ENCODE results near the gene SH3GL3.

Gene SH3GL3

DNA sequence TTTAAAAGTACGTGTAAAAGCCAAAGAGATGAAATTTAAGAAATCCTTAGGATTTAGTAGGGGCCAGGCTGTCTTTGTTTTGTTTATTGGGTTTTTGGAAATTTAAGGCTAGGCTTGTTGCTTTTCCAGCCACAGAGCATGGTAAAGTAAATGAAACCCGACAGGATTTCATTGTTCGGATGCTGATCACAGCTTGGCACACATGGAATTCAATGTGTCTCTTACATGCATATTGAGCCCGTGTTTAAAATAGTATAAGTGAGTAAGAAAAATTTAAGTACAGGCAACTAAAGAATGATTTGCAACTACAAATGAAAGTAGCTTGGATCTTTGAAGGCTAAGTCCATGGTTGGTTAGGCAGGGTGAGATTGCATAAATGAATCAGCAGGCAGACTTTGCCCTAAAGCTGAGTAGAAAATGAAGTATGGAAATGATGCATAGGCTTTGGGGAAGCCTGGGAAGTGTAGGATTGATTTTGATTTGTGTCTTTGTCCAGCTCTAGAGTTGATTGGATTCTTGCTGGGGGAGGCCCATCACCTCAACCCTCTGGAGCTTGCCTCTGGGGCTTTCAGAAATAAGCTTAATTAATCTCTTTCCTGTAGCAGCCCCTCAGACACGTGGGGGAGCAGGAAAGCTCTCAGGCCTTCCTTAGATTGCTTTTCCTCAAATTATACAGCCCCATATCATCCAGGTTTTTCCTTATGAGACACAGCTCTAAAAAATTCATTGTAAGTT, 138.6 kb downstream of the SH3GL3 start:
- no peak overlapping the region for H3K4me3 ChIP-seq (ENCODE audit: low read depth, low read length)
- TF ChIP-seq, protein P1, sequence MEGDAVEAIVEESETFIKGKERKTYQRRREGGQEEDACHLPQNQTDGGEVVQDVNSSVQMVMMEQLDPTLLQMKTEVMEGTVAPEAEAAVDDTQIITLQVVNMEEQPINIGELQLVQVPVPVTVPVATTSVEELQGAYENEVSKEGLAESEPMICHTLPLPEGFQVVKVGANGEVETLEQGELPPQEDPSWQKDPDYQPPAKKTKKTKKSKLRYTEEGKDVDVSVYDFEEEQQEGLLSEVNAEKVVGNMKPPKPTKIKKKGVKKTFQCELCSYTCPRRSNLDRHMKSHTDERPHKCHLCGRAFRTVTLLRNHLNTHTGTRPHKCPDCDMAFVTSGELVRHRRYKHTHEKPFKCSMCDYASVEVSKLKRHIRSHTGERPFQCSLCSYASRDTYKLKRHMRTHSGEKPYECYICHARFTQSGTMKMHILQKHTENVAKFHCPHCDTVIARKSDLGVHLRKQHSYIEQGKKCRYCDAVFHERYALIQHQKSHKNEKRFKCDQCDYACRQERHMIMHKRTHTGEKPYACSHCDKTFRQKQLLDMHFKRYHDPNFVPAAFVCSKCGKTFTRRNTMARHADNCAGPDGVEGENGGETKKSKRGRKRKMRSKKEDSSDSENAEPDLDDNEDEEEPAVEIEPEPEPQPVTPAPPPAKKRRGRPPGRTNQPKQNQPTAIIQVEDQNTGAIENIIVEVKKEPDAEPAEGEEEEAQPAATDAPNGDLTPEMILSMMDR (IDR thresholded peaks at IDR 0.05; ENCODE audit: borderline replicate concordance, insufficient read depth, low read depth, low read length): no peak

DNA sequence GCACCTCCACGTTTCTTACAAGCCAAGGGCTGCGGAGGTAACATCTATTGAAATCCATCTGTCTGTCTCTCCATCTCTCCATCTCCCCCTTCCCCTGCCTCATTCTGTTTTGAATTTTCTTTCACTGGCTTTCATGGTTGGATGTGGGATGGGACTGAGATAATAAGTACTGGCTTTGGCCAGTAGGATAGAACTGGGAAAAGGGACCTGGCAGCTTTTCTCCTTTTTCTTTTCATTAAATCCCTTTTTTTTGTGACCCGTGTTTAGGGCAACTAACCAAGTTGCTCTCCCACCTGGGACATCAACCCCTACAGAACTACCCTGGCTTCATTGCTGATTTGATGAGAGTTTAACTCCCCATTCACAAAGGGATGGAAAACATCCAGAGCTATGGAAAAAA, 139.9 kb downstream of the SH3GL3 start:
- TF ChIP-seq, protein P1 (IDR thresholded peaks at IDR 0.05; ENCODE audit: borderline replicate concordance, insufficient read depth, low read depth, low read length): no peak
- H3K4me3 ChIP-seq (ENCODE audit: low read depth, low read length): no peak overlapping the region

DNA sequence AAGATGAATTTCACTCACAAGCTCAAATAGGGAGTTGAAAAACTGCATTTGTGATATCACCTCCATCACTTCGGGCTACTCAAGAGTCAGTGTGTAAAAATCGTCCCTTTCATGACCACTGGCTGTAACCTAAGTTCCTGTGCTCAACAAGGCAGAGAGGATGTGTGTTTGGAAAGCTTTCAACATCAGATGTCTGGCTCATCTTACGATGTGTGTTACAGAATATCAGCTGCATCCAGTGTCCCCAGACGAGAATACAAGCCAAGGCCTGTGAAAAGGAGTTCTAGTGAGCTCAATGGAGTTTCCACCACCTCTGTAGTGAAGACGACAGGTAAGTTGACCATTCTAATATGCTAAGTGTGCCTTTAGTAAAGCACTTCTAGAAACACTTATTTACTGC, 141.3 kb downstream of the SH3GL3 start:
- H3K4me3 ChIP-seq (ENCODE audit: low read depth, low read length): no peak overlapping the region
- TF ChIP-seq, protein P1 (IDR thresholded peaks at IDR 0.05; ENCODE audit: borderline replicate concordance, insufficient read depth, low read depth, low read length): no peak

DNA sequence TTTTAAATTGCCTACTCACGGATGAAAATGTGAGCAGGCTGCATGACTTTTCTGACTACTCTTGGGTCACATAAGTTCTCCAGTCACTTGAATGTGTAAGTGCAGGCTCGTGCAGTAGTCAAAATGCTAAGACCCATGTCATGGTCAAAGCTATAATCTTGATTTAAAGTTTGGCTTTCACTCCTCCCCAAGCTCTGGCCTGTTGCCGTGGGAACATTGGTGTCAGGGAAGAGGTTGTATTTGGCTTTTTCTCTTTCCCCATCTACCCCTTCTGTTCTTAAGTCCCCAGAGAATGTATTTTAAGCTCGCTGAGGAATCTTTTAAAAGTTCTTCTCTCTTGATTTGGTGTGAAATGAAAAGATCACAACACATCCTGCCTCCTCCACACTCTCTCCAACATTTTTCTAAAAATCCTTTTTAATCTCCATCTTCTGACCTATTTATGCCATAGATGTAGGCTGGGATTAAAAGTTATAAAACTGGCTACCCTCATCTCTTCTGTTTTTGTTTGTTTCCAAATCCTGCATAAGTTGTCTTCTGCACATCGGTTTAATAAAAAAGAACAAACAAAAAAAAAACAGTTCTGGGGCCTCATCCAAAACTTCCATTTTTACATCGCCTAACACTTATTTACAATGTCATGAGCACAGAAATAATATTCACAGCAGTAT, 145.4 kb downstream of the SH3GL3 start:
- TF ChIP-seq, protein P1 (IDR thresholded peaks at IDR 0.05; ENCODE audit: borderline replicate concordance, insufficient read depth, low read depth, low read length): no peak
- no peak overlapping the region for H3K4me3 ChIP-seq (ENCODE audit: low read depth, low read length)

DNA sequence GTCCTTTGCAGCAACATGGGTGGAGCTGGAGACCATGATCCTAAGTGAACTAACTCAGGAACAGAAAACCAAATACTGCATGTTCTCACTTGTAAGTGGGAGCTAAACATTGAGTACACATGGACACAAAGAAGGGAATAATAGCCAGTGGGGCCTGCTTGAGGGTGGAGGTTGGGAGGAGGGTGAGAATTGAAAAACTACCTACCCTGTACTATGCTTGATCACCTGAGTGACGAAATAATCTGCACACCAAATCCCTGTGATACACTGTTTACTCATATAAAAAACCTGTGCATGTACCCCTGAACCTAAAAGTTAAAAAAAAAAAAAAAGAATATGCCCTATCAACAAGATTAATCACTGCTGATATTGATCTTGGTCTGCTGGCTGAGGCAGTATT, 148.1 kb downstream of the SH3GL3 start:
- H3K4me3 ChIP-seq (ENCODE audit: low read depth, low read length): no peak overlapping the region
- TF ChIP-seq, protein P1 (IDR thresholded peaks at IDR 0.05; ENCODE audit: borderline replicate concordance, insufficient read depth, low read depth, low read length): no peak

DNA sequence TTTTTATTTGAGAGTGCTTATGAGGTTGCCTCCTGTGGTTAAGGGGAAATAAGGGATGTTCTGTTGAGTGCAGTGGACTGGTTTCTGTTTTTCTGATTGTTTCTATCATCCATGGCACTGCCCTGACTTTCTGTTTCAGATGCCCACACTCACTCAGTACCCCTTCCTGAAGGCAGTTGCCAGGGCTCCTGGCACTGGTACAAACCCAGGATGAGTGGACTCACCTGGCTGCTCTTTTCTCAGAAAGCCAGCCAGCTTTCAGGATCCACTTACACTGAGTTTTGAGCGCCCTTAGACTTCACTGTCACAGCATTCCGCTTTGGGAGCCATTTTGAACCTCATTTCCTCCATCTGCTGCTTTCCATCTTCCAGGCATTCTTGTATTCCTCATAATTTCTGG, 150.9 kb downstream of the SH3GL3 start:
- H3K4me3 ChIP-seq (ENCODE audit: low read depth, low read length): no peak overlapping the region
- TF ChIP-seq, protein P1 (IDR thresholded peaks at IDR 0.05; ENCODE audit: borderline replicate concordance, insufficient read depth, low read depth, low read length): no peak

DNA sequence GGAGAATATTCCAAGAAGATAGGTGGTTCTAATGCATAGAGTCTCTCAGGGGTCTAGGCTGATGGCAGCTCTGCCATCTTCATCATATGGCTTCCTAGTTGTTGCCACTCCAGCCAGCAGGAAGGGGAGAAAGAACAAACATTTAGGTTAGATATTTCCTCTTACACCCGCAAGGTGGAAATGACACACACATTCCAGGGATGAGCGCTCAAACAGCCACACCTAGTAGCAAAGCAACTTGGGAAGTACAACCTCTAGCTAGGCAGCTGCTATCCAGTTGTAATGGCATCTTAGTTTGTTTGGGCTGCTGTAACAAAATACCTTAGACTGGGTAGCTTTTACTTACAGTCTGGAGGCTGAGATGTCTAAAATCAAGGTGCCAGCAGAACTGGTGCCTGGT, 154.9 kb downstream of the SH3GL3 start:
- no peak overlapping the region for H3K4me3 ChIP-seq (ENCODE audit: low read depth, low read length)

More for the DNA sequence above, 154.9 kb downstream of the SH3GL3 start:
- TF ChIP-seq, protein P1 (IDR thresholded peaks at IDR 0.05; ENCODE audit: borderline replicate concordance, insufficient read depth, low read depth, low read length): no peak

All from GM12875 (cell line).